NCI-H82 treated with DMSO at 0.1 percent for 48 hours (cell line): ENCODE measurements around the gene DRD1.
"Not testable (repeated sequence)": the region's sequence is repeated elsewhere in the genome, so short reads cannot be mapped to it uniquely, and the experiment has no call there.

Experiments used
- DNase-seq: peaks from one replicate; lab custom pipeline; 2025; ENCODE audit not compliant: unreplicated experiment; lab: John Stamatoyannopoulos, UW

Gene DRD1

GRCh38 chr5:175434800-175435199 lies 9.2 kb downstream of the DRD1 start:
- no peak for DNase-seq

- no peak for DNase-seq
Observed at GRCh38 chr5:175427762-175428161, 16.2 kb downstream of the DRD1 start.

DNA sequence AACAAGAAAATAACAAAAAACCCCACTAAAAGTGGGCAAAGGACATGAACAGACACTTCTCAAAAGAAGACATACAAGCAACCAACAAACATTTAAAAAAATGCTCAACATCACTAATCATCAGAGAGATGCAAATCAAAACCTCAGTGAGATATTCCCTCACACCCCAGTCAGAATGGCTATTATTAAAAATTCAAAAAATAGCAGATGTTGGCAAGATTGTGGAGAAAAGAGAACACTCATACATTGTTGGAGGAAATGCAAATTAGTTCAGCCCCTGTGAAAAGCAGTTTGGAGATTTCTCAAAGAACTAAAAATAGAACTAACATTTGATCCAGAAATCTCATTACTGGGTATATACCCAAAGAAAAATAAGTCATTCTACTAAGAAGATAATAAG lies 19.4 kb downstream of the DRD1 start:
- not testable (repeated sequence) for DNase-seq

GRCh38 chr5:175422058-175422457 lies 21.9 kb downstream of the DRD1 start:
- no peak for DNase-seq

GRCh38 chr5:175420383-175420782 lies 23.6 kb downstream of the DRD1 start:
- DNase-seq: no peak

- DNase-seq: no peak
Observed at GRCh38 chr5:175418251-175418650, 25.7 kb downstream of the DRD1 start.

GRCh38 chr5:175417384-175417783 lies 26.6 kb downstream of the DRD1 start:
- DNase-seq: no peak

DNA sequence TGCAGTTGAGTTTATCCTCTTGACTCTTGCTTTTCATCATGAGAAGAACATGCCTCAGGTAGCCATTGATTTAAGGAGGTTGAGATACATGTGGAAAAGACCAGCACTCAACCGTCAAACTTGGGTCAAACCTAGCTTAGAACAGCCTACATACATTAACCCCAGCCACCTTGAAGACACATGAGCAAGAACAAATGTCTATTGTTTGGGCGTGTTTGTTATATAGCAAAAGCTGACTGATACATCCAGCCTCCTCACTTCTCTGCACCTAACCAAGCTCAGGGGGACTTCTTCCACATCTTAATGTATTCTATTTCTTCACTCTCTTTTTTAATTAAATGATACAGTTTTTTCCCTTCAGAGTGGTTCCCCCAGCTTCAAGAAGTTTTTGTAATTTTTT lies 28.7 kb downstream of the DRD1 start:
- DNase-seq: no peak

GRCh38 chr5:175410926-175411325 lies 33.1 kb downstream of the DRD1 start:
- DNase-seq: no peak

- no peak for DNase-seq
Observed at GRCh38 chr5:175406300-175406699, 37.7 kb downstream of the DRD1 start.

- DNase-seq: not testable (repeated sequence)
Observed at GRCh38 chr5:175397590-175398297, 46.2 kb downstream of the DRD1 start.

- DNase-seq: not testable (repeated sequence)
Observed at GRCh38 chr5:175395430-175395829, 48.6 kb downstream of the DRD1 start.

DNA sequence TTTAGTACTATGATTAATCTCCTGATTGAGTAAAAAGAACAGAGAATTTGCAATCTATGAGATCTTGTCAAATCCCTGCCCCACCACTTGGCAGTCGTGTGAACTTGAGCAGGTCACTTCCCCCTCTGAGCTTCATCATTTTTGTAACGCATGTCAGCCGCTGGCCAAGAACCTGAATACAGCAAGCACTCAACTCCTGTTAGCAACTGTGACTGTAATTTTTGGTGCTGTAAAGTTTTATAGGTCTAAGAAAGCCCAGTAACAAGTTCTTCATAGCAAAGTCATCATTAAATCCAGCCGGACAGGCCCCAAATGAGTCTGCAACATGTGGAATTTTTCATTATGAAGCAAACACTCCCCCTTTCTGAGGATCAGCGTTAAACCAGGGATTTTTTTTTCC lies 49.4 kb downstream of the DRD1 start:
- no peak for DNase-seq

- no peak for DNase-seq
Observed at GRCh38 chr5:175393897-175394296, 50.1 kb downstream of the DRD1 start.

DNA sequence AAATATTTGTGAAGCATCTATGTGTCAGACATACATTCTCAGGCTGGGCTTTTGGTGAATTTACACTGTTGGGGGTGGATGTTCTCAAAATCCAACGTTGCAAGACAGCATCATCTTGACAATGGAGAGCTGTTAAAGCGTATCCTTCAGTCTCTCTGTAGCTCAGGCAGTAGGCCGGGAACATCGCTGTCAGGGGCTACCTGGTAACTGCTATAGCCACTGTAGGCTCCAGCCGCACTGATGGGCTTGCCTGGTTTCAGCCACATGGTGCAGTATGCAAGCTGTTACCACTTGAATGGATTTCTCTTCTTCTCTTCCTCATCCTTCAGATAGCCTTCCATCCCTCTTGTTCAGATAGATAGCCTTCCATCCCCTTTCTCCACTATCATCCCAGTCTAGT lies 51.7 kb downstream of the DRD1 start:
- no peak for DNase-seq

DNA sequence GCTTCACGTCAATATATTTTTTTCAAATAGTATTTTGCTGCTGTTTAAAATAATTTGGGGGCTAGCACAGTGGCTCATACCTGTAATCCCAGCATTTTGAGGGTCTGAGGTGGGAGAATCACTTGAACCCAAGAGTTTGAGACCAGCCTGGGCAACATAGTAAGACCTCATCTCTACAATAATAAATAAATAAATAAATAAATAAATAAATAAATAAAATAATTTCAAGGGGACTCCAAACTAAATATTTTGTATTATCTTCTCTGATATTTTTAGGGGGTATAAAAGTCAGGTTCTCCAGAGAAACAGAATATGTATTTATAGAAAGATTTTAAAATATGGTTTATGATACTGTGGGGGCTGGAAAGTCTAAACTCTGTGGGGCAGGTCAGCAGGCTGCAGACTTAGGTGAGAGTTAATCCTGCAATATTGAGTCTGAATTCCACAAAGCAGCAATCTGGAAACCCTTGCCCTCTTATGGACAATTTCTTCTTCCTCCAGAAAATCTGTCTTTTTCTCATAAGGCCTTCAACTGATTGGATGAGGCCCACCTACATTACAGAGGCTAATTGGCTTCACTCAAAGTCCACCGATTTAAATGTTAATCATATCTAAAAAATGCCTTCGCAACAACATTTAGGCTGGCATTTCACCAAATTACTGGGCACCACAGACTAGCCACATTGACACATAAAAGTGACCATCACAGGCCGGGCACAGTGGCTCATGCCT lies 53.5 kb downstream of the DRD1 start:
- no peak for DNase-seq
